IPS DF 19.7 (cell line): ENCODE measurements around the gene AXDND1.
A peak's percentile ranks its signal among the peaks of the same experiment; 100 is the strongest.
"Not testable (repeated sequence)": the region's sequence is repeated elsewhere in the genome, so short reads cannot be mapped to it uniquely, and the experiment has no call there.

Experiments used
- DNase-seq: peaks from one replicate; pipeline ENCODE4 v3.0.0-alpha.2; 2013; ENCODE audit warnings: low read depth, low spot score

AXDND1 gene

GRCh38 chr1:179459606-179460206 lies 93.9 kb downstream of the AXDND1 start:
- DNase-seq = not testable (repeated sequence)

- DNase-seq = not testable (repeated sequence)
Observed at GRCh38 chr1:179465661-179466060, 99.9 kb downstream of the AXDND1 start.

GRCh38 chr1:179474713-179475112 lies 108.9 kb downstream of the AXDND1 start:
- DNase-seq = no peak

- DNase-seq = no peak
Observed at GRCh38 chr1:179476484-179476883, 110.7 kb downstream of the AXDND1 start.

GRCh38 chr1:179478370-179478769 lies 112.6 kb downstream of the AXDND1 start:
- DNase-seq = no peak

- DNase-seq = no peak
Observed at GRCh38 chr1:179490611-179491010, 124.8 kb downstream of the AXDND1 start.

- DNase-seq = no peak
Observed at GRCh38 chr1:179493323-179493722, 127.6 kb downstream of the AXDND1 start.

GRCh38 chr1:179506199-179506598 lies 140.4 kb downstream of the AXDND1 start:
- DNase-seq = no peak

- no peak for DNase-seq
Observed at GRCh38 chr1:179509384-179509783, 143.6 kb downstream of the AXDND1 start.

- DNase-seq = no peak
Observed at GRCh38 chr1:179510038-179510437, 144.3 kb downstream of the AXDND1 start.

GRCh38 chr1:179516976-179517705 lies 151.4 kb downstream of the AXDND1 start:
- no peak for DNase-seq

GRCh38 chr1:179518544-179518943 lies 152.8 kb downstream of the AXDND1 start:
- DNase-seq = not testable (repeated sequence)

GRCh38 chr1:179529482-179530195 lies 163.9 kb downstream of the AXDND1 start:
- DNase-seq = peak; percentile 79

GRCh38 chr1:179530352-179530751 lies 164.6 kb downstream of the AXDND1 start:
- DNase-seq = no peak

GRCh38 chr1:179541774-179542173 lies 176.0 kb downstream of the AXDND1 start:
- DNase-seq = no peak

GRCh38 chr1:179545321-179545720 lies 179.6 kb downstream of the AXDND1 start:
- no peak for DNase-seq

GRCh38 chr1:179547021-179547535 lies 181.3 kb downstream of the AXDND1 start:
- DNase-seq = no peak

GRCh38 chr1:179548666-179549367 lies 183.0 kb downstream of the AXDND1 start:
- no peak for DNase-seq

- DNase-seq = no peak
Observed at GRCh38 chr1:179549368-179549700, 183.6 kb downstream of the AXDND1 start.

GRCh38 chr1:179550746-179551682 lies 185.2 kb downstream of the AXDND1 start:
- no peak for DNase-seq

GRCh38 chr1:179554427-179554826 lies 188.7 kb downstream of the AXDND1 start:
- no peak for DNase-seq
